ENCODE results near the gene FOXO1.

- TF ChIP-seq POLR2A (IDR thresholded peaks at IDR 0.05), result no peak
- no peak for TF ChIP-seq CTCF (IDR thresholded peaks at IDR 0.05 in 8 of 11, conservative IDR thresholded peaks at IDR 0.05 in 3 of 11)
- TF ChIP-seq POLR2AphosphoS5 (IDR thresholded peaks at IDR 0.05), result no peak
Observed at GRCh38 chr13:40622246-40622645, 44.2 kb downstream of the FOXO1 start.
